Frontal cortex (tissue), 4 donors: ENCODE results near the gene SLC4A4. TPM values are rescaled to one million over a fixed set of nuclear protein-coding genes. Genes with fewer than 3 reads are reported as not detected.

Experiments
- DNase-seq, 2 donors: peaks; one replicate each; pipeline ENCODE4 v3.0.0; 2012; ENCODE audit warnings: low spot score in 2 of 2
- FAIRE-seq: peaks from 2 replicates; lab custom pipeline; 2012; peaks lifted over from hg19 to GRCh38; lab: Jason Lieb, UNC
- total RNA-seq: library from RNA; depleted of rRNA; stranded (reverse); fragments of >200 nt; gene quantifications from one replicate; pipeline ENCODE4 v1.2.3, GENCODE V29; 2014
- donor health status: control.
- donor health status: control.
- donor health status: control.

SLC4A4 gene
- total RNA-seq, 1 donor from 2014 or later, result 19.2 TPM

DNA sequence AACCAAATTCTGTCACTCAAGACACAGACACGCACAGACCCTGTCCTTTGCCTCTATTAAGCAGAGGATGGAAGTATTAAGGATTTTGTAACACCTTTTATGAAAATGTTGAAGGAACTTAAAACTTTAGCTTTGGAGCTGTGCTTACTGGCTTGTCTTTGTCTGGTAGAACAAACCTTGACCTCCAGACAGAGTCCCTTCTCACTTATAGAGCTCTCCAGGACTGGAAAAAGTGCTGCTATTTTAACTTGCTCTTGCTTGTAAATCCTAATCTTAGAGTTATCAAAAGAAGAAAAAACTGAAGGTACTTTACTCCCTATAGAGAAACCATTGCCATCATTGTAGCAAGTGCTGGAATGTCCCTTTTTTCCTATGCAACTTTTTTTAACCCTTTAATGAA is 229.3 kb downstream of the SLC4A4 start:
- DNase-seq (no peak), FAIRE-seq (no peak)

DNA sequence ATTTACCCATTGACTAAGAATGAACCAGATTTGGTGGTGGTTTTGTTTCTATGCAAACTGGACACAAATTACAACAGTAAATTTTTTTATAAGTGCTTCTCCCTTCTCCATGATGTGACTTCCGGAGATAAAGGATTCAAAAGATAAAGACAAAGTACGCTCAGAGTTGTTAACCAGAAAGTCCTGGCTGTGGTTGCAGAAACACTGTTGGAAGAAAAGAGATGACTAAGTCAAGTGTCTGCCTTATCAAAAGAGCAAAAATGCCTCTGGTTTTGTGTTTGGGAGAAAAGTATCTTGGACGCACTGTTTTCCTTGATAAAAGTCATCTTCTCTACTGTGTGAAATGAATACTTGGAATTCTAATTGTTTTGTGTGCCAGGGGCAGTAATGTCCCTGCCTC is 231.7 kb downstream of the SLC4A4 start:
- no peak for FAIRE-seq
- DNase-seq, result no peak

DNA sequence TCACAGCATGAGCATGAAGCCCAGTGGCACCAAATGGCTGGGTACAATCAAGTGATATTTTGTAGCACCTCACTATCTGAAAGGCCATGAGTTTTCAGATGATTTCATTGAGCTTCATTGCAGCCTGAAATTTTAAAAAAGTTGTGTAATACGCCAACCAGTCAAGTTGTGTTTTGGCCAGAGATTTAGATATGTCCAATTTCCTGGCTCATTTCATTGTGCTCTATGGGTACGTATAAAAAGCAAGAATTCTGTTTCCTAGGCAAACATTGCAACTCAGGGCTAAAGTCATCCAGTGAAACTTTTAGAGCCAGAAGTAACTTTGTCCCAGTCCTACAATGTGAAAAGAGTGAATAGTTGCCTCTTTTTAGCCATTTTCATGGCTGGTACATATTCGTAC is 232.5 kb downstream of the SLC4A4 start:
- DNase-seq, result no peak
- FAIRE-seq, result no peak

DNA sequence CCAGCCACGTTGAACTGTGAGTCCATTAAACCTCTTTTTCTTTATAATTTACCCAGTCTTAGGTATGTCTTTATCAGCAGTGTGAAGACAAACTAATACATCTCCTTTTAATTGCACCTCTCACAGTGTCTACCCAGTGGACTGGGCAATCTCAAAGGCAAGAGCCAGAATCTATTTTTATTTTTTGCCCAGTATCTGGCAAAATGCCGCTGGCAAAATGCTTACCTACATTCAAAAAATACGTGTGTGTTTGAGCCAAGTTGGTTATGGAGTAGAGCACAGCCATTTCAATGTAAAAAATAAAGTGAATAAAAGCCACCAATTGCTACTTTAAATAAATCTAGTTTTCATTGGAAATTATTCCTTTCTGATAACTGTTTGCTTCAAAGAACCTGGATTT is 245.2 kb downstream of the SLC4A4 start:
- FAIRE-seq (no peak), DNase-seq (no peak)

DNA sequence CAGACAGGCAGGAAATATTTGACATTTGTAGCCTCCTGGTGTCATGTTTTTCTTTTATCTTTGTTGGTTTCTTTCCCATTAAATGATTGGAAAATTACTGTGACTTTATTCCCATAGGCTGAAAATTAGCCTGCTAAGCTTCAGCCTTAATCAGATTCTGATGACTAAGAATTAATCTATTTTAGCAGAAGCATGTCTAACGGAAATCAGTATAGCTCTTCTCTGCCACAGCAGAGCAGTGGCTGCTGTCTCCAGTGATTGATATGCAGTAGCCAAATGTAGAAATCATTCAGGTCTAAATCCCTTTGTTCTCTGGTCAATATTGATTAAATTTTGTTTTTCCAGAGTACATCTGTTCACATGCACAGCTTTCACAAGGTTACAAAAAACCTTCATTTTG is 245.8 kb downstream of the SLC4A4 start:
- DNase-seq, result no peak

DNA sequence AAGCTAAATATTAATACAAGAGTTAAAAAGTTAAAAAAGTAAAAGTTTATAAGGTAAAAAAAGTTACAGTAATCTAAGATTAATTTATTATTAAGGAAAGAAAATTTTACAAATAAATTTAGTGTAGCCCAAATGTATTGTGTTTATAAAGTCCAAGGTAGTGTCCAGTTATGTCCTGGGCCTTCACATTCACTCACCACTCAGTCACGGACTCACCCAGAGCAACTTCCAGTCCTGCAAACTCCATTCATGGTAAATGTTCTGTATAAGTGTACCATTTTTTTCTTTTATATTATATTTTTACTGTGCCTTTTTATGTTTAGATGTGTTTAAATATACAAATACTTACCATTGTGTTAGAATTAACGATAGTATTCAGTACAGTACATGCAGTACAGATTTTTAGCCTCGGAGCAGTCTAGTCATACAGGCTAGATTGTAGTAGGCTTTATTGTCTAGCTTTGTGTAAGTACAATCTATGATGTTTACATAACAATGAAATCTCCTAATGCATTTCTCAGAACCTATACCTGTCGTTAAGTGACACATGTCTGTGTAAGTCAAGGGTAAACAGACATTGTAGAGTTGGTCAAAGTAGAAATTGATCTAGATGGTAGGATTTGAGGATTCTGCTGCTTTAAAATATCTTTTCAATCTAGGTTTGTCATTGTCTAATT is 247.4 kb downstream of the SLC4A4 start:
- FAIRE-seq, result no peak
- DNase-seq, result no peak

More for the DNA sequence above, 245.8 kb downstream of the SLC4A4 start:
- FAIRE-seq, result no peak

DNA sequence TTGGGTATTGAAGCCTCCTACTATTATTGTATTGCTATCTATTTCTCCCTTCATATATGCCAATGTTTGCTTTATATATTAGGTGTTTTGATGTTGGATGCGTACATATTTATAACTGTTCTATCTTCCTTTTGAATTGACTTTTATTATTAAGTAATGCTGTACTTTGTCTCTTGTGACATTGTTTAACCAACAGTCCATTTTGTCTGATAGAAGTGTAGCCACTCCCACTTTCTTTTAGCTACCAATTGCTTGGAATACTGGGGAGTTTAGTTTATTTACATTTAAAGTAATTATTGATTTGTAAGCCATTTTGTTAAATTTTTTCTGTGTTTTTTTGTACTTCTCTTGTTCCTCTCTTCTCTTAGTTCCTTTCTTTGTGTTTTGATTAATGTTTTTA is 249.2 kb downstream of the SLC4A4 start:
- no peak for FAIRE-seq
- no peak for DNase-seq

DNA sequence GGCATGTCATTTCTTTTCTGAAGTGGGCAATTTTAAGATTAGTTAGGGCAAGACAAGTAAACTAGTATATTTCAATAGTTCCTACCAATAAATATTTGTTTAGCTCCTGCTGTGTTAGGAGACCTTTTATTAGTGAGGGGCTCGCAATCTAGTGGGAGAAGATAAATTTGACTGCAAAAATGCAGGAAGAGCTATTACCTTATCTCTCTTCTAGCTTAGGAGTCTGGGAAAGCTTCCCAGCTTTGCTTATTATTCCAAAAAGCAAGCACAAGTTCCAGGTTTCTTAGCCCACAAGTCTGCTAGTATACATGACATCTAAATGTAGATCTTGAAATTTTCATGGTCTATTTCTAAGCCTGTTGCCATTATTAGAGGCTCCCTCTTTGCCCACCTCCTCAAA is 254.0 kb downstream of the SLC4A4 start:
- FAIRE-seq, result no peak
- no peak for DNase-seq

DNA sequence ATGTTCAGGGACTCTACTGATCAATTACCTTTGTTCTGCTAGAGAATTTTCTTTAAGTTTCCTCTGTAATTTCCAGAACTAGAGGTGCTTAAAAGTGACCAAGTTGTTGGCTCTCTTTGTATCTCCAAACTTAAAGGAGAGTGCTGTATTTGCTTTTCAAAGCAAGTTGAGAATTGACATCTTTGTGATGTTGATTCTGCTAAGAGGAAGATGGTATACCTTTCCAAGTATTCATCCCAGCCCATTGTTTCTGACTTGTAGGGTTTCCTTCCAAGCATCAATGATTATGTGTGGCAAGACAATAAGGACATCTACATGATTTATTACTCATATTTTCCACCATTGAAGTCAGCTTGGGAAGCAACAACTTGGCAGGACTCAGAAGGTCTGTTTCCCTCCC is 254.5 kb downstream of the SLC4A4 start:
- FAIRE-seq (no peak), DNase-seq (no peak)

DNA sequence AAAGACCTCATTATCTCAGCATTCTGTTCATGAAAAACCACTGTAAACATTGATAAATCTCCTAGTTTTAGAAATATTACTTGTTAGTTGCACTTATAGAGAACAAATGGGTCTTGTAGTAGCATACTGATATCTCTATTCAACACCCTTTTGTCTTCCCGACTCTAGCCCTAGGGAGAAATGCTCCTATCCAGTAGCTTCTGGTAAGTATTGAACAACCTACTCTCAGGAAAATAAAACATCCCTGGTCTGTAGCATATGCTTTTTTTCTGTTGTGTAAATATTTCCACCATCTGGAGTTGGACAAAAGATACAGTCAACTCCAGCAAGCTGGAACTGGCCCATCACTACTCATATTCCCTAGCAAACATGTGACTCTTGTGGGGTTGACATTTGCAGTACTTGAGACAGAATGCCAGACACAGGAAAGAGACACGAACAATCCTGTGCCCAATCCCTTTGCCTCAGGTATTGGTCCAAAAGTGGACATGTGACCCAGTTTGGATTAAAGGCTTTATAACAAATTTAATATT is 256.8 kb downstream of the SLC4A4 start:
- no peak for DNase-seq
- no peak for FAIRE-seq

DNA sequence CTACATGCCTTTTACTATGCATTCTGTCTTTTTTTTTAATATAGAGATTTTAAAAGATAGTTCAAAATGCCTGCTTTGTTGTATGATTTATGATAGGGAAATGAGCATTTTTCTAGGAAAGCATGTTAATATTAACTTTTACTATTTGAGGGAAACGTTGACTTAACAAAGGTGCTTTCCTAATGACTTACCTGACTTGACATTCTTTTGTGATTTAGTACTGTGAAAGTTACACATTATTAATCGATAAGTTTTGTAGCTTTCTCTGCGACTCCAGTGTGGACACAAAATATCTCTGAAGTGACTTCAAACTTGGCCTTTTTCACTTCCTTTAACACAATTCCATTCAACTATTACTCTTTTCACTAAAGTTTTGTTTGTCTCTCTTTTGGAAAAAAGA is 260.8 kb downstream of the SLC4A4 start:
- FAIRE-seq (no peak), DNase-seq (no peak)

DNA sequence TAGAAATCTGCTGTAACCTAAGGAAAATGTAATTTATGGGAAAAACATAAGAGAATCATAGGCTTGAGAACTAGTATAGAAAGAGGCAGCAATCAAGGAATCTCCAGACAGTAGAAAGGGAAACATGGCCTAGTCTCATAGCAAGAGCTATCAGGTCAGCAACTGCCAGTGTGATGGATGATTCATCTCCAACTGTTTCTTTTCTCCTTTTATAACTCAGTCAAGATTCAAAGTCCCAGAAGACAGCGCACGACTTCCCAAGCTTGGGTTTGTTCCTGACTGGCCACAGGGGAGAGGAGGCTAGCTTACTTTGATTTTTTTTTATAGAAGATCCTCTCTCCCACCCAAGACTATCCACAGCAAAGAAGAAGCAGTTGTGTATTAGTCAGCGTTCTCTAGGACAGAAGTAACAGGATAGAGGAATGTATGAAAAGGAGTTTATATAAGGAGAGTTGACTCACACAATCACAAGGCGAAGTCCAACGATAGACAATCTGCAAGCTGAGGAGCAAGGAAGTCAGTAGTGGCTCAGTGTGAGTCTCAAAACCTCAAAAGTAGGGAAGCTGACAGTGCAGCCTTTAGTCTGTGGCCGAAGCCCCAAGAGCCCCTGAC is 263.6 kb downstream of the SLC4A4 start:
- FAIRE-seq, result no peak
- no peak for DNase-seq

DNA sequence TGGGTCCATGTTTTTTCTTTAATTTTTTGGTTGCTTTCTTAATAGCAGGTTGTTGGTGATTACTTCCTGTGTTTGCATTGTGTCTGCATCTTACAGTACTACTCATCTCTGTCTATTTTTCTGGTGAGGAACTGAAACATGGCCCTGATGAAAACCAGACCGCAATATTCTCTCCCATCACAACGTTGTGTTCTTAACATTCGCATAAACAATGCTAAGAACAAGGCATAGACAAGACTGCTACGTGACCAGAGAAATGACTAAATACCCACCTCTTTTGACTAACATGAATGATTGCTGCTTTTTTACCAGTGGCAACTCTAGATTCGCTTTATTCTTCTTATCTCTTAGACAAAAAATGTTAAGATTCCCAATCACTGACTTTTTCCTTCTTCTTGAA is 266.0 kb downstream of the SLC4A4 start:
- FAIRE-seq, result no peak
- no peak for DNase-seq

DNA sequence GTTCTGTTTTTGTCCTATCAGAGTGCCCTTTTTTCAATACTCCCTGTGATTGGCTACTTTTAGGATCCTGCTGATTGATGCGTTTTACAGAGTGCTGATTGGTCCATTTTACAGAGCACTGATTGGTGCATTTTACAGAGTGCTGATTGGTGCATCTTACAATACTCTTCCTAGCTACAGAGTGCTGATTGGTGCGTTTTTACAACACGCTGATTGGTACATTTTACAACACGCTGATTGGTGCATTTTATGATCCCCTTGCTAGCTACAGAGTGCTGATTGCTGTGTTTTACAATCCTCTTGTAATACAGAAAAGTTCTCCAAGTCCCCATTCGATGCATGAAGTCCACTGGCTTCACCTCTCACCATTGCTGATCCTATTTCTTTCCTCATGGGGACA is 268.3 kb downstream of the SLC4A4 start:
- FAIRE-seq, result no peak
- DNase-seq, result no peak

DNA sequence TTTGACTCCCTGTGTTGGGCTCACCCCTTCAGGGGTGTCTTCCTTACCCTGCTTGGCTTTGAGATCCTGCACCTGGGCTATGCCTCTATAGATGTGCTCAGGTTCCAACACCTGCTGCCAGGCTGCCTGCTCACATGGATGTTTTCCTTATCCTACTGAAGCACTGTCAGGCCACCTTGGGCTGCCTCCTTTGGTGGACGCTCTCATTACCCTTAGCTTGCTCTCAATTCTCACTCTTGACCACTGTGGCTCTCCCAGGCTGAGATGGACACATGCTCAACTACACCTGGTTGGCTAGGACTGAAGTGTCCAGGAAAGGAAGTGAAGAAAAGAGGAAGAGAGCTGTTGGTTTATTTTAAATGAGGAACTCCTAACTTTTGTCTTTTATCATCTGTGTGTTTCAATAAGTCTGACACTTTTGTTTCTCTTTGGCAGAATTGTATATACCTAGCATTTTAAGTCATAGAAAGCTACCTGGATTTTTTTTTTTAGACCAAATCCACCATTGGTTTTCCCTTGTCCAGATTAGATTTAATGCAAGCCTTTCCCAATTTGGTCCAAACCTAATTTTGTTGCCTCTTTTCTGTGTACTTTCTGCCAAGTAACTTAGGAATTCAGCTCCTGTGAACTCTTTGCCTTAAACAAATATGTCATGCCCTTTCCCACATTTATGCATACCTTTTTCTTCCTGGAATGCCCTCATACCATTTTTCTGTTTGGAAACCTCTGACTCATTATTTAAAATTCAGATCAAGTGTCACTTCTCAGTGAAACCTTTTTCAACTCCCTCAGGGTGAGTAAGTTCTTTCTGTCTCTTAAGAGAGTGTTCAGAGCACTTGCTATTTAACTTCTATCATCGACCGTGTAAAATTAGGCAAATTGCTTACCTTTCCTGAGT is 269.2 kb downstream of the SLC4A4 start:
- no peak for DNase-seq
- FAIRE-seq, result no peak

DNA sequence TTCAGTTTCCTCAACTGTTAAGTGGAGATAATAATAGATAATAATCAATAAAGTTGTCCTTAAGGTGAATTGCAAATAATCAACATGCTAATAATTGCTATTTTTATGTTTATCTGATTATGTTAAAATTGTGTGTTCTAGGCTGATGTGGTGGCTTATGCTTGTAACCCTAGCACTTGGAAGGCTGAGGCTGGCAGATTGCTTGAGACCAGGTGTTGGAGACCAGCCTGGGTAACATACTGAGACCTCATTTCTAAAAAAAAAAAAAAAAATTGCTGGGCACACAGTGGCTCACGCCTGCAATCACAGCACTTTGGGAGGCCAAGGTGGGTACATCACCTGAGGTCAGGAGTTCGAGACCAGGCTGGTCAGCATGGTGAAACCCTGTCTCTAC is 269.9 kb downstream of the SLC4A4 start:
- no peak for DNase-seq
- FAIRE-seq, result no peak

DNA sequence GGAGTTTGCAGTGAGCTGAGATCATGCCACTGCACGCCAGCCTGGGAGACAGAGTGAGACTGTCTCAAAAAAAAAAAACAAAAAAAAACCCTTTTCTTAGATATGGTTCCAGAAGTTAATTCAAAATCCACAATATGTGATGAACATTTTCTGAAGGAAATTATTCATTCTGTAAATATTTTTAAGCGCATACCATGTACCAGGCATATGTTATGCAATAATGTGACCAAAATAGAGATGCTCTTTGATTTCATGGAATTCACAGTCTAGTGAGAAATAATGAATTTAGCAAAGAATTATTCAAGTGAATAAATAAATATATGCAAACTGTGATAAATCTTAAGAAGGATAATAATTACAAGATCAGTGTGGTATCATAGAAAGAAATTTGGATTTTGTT is 270.3 kb downstream of the SLC4A4 start:
- FAIRE-seq (no peak), DNase-seq (no peak)

DNA sequence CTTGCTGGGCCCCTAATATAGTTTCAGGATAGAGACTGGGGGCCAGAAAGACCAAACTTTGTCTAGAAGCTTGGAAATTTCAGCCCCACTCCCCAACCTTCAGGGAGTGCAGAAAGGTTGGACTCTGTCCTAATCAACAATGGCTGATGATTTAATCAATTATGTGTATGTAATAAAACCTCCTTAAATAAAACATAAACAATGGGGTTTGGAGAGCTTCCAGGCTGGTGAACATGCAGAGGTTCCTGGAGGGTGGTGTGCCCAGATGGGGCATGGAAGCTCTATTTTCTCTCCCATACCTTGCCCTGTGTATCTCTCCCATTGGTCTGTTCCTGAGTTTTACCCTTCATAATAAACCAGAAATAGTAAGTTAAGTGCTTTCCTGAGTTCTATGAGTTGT is 270.8 kb downstream of the SLC4A4 start:
- no peak for FAIRE-seq
- DNase-seq, result no peak

DNA sequence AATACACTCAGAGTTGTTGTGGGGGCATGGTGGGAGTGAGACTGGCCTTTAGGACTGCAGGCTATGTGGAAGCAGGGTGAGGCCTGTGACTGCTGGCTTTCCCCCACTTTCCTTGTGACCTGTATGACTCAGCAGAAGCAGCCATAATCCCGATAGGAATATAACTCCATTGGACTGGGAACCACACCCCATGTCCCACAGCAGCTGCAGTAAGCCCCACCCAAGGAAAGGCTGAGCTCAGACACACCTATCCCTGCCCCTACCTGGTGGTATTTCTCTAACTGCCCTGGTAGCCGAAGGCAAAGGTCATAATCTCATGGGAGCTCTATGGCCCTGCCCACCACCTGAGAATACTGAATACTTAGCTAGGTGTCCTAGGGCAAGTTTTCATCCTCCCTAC is 275.8 kb downstream of the SLC4A4 start:
- no peak for FAIRE-seq
- DNase-seq, result no peak

DNA sequence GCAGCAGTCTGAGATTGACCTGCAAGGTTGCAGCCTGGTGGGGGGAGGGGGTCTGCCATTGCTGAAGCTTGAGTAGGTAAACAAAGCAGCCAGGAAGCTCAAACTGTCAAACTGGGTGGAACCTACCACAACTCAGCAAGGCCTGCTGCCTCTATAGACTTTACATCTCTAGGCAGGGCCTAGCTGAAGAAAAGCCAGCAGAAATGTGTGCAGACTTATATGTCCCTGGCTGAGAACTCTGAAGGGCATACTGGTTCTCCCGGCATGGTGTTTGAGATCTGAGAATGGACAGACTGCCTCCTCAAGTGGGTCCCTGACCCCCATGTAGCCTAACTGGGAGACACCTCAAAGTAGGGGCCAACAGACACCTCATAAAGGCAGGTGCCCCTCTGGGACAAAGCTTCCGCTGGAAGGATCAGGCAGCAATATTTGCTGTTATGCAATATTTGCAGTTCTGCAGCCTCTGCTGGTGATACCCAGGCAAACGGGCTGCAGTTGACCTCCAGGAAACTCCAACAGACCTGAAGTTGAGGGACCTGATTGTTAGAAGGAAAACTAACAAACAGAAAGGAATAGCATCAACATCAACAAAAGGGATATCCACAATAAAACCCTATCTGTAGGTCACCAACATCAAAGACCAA is 277.5 kb downstream of the SLC4A4 start:
- FAIRE-seq (no peak), DNase-seq (no peak)
